ENCODE results near the gene BCL7C. TPM values are rescaled to one million over a fixed set of nuclear protein-coding genes. Genes with fewer than 3 reads are reported as not detected.

BCL7C gene
- polyA plus RNA-seq, 1 donor (not counting 4 experiments of a cell fraction or from before 2014, with no cell fraction given) = 19.2 TPM

DNA sequence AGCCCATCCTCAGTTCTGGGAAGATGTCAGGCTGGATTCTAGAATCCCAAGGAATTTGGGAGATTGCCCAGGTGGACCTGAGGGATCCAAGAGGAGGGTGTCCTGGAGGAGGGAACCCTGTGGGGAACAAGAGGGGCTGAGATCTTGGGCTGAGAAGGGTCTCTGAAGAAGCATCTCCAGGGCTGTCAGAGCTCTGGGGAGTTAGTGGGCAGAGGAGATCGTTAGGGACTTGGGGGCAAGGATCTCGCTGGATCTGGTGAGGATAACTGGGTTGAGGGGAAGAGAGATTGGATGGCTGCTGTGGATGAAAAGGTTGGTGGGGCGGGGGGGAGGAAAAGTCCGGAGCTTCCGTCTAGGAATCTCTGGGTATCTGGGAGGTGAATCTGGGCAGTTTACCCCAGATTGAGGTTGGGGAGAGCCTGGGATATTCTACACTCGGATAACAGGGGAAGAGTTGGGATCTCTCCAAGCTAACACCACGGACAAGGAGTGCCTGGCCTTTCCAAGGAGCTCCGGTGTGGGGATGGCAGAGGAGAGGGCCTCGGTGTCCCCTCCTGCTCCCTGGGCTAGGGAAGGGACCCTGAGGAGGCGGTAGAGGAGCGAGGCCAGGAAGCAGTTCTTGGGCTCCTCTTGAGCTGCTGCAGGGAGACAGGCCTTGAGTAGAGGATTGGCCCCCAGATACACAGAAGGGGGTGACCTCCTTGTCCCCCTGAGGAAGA is 31.2 kb upstream of the BCL7C start:
- Histone ChIP-seq H3K9ac (ENCODE audit: control insufficient read depth, extremely low read depth, insufficient read depth, low read length) (peak overlapping the region; percentile 69), H3K36me3 (ENCODE audit: control insufficient read depth in 2 of 2, extremely low read depth in 1 of 2, insufficient read depth in 2 of 2, low read length in 2 of 2) (peaks cover 0 to 11% of the 10 kb centered on the region in 2 experiments), H2AFZ (ENCODE audit: control insufficient read depth, low read length) (no peak overlapping the region), H3K4me1 (ENCODE audit: control insufficient read depth, extremely low read depth, insufficient read depth, low read length) (peaks cover 27% of the 10 kb centered on the region), H3K27me3 (ENCODE audit: control insufficient read depth, extremely low read depth, insufficient read depth, low read length) (no peaks in the 10 kb centered on the region), H3K4me3 (ENCODE audit: control insufficient read depth in 2 of 3, extremely low read depth in 1 of 3, insufficient read depth in 2 of 3, low read depth in 1 of 3, low read length in 3 of 3) (peak overlapping the region; percentile 37 to 72 (median 51)), H3K9me3 (ENCODE audit: control insufficient read depth, low read depth, low read length) (no peaks in the 10 kb centered on the region), H3K4me2 (ENCODE audit: control insufficient read depth, extremely low read depth, insufficient read depth, low read depth, low read length) (peak overlapping the region; percentile 94), H3K9me1 (ENCODE audit: control insufficient read depth, extremely low read depth, insufficient read depth, low read length) (no peaks in the 10 kb centered on the region), H3K79me2 (ENCODE audit: control insufficient read depth, insufficient read depth, low read length) (peaks cover 20% of the 10 kb centered on the region), H4K20me1 (ENCODE audit: control insufficient read depth, extremely low read depth, insufficient read depth, low read length) (no peaks in the 10 kb centered on the region), H3K27ac (ENCODE audit: control insufficient read depth, insufficient read depth, low read length) (no peak overlapping the region)
- DNase-seq (ENCODE audit: low read depth, low spot score) (no peak), FAIRE-seq (no peak)
- dilution Hi-C loops (cut with MboI; ENCODE audit: extremely low pct_ligation_motif_present, low sequenced_read_pairs) = no loop called here
- TF ChIP-seq, protein P1, sequence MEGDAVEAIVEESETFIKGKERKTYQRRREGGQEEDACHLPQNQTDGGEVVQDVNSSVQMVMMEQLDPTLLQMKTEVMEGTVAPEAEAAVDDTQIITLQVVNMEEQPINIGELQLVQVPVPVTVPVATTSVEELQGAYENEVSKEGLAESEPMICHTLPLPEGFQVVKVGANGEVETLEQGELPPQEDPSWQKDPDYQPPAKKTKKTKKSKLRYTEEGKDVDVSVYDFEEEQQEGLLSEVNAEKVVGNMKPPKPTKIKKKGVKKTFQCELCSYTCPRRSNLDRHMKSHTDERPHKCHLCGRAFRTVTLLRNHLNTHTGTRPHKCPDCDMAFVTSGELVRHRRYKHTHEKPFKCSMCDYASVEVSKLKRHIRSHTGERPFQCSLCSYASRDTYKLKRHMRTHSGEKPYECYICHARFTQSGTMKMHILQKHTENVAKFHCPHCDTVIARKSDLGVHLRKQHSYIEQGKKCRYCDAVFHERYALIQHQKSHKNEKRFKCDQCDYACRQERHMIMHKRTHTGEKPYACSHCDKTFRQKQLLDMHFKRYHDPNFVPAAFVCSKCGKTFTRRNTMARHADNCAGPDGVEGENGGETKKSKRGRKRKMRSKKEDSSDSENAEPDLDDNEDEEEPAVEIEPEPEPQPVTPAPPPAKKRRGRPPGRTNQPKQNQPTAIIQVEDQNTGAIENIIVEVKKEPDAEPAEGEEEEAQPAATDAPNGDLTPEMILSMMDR (optimal IDR thresholded peaks at IDR 0.05 in 1 of 3, IDR thresholded peaks at IDR 0.05 in 1 of 3, conservative IDR thresholded peaks at IDR 0.05 in 1 of 3; ENCODE audit: extremely low read depth in 1 of 3, insufficient read depth in 2 of 3, low read length in 3 of 3) = no peak
- no peak for TF ChIP-seq EZH2 (IDR thresholded peaks at IDR 0.05; ENCODE audit: low read length)

DNA sequence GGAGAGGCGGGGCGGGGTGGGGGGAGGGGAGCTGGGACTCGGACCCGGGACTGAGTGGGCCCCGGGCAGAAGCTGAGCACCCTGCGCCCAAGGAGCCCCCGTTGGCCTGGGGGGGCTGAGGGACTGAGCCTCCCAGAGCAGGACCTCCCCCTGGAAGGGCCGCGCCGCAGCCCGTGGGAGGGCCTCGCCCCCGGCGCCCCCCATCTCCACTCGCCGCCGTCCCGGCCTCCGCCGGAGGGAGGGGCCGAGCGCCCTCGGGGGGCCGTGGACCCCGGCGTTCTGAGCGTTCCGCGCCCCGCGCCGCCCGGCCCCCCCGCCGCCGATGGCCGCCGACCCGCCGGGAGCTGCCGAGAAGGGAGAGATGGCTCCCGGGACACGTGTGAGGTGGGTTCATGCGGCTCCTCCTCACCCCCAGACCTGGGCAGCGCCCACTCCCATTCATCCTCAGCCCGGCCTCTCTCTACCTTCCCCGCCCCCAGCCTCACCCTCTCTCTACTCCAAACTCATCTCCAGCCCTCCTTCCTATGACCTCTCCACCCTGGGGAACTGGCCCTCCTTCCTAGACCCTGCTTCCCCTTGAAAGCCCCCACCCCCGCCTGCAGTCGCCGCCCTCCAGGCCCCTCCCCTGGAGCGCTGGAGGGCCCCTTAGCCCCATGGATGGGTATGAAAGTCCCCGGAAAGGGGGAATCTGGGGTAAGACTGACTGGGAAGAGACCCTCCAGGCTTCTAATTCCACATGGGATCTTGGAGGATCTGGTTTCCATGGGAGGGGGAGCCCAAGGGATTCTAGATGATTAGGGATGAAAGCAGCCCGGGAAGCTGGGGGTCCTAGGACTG is 30.4 kb upstream of the BCL7C start:
- no peaks in the 10 kb centered on the region for H4K20me1 ChIP-seq (ENCODE audit: control insufficient read depth, extremely low read depth, insufficient read depth, low read length)
- FAIRE-seq (no peak), DNase-seq (ENCODE audit: low read depth, low spot score) (no peak)
- TF ChIP-seq, protein P1 (optimal IDR thresholded peaks at IDR 0.05 in 1 of 3, IDR thresholded peaks at IDR 0.05 in 1 of 3, conservative IDR thresholded peaks at IDR 0.05 in 1 of 3; ENCODE audit: extremely low read depth in 1 of 3, insufficient read depth in 2 of 3, low read length in 3 of 3) = no peak
- H3K36me3 ChIP-seq (ENCODE audit: control insufficient read depth in 2 of 2, extremely low read depth in 1 of 2, insufficient read depth in 2 of 2, low read length in 2 of 2) = peaks cover 0 to 8% of the 10 kb centered on the region in 2 experiments
- peak overlapping the region; percentile 94 for H3K4me2 ChIP-seq (ENCODE audit: control insufficient read depth, extremely low read depth, insufficient read depth, low read depth, low read length)
- peaks cover 20% of the 10 kb centered on the region for H3K79me2 ChIP-seq (ENCODE audit: control insufficient read depth, insufficient read depth, low read length)
- dilution Hi-C loops (cut with MboI; ENCODE audit: extremely low pct_ligation_motif_present, low sequenced_read_pairs) = no loop called here
- peak overlapping the region; percentile 37 to 72 (median 51) for H3K4me3 ChIP-seq (ENCODE audit: control insufficient read depth in 2 of 3, extremely low read depth in 1 of 3, insufficient read depth in 2 of 3, low read depth in 1 of 3, low read length in 3 of 3)
- H3K27ac ChIP-seq (ENCODE audit: control insufficient read depth, insufficient read depth, low read length) = no peak overlapping the region
- H3K9me3 ChIP-seq (ENCODE audit: control insufficient read depth, low read depth, low read length) = no peaks in the 10 kb centered on the region
- H3K9me1 ChIP-seq (ENCODE audit: control insufficient read depth, extremely low read depth, insufficient read depth, low read length) = no peaks in the 10 kb centered on the region
- no peaks in the 10 kb centered on the region for H3K27me3 ChIP-seq (ENCODE audit: control insufficient read depth, extremely low read depth, insufficient read depth, low read length)
- peaks cover 27% of the 10 kb centered on the region for H3K4me1 ChIP-seq (ENCODE audit: control insufficient read depth, extremely low read depth, insufficient read depth, low read length)
- no peak overlapping the region for H2AFZ ChIP-seq (ENCODE audit: control insufficient read depth, low read length)
- H3K9ac ChIP-seq (ENCODE audit: control insufficient read depth, extremely low read depth, insufficient read depth, low read length) = peak overlapping the region; percentile 69
